Thyroid gland (tissue), 4 donors: ENCODE data around the gene OR51V1.
"Not testable (repeated sequence)": the region's sequence is repeated elsewhere in the genome, so short reads cannot be mapped to it uniquely, and the experiment has no call there.

Experiments used
- POLR2A ChIP-seq, 2 donors: fragments of 450-650 bp; IDR thresholded peaks; one replicate each; pipeline ENCODE4 v1.6.1; 2017; ENCODE audit warnings: antibody characterized with exemption in 2 of 2, mild to moderate bottlenecking in 2 of 2, moderate library complexity in 1 of 2
- TF ChIP-seq, protein P1 (sequence below), 6 experiments: fragments of 200-600 bp in 3 of 6; fragments of 450-650 bp in 3 of 6; sonication (generic) in 3 of 6; IDR thresholded peaks; one replicate each; pipeline ENCODE4 v1.5.1; 2016 to 2019; ENCODE audit warnings: antibody characterized with exemption in 6 of 6, mild to moderate bottlenecking in 2 of 6, inconsistent platforms in 1 of 6, moderate library complexity in 1 of 6

DNA sequence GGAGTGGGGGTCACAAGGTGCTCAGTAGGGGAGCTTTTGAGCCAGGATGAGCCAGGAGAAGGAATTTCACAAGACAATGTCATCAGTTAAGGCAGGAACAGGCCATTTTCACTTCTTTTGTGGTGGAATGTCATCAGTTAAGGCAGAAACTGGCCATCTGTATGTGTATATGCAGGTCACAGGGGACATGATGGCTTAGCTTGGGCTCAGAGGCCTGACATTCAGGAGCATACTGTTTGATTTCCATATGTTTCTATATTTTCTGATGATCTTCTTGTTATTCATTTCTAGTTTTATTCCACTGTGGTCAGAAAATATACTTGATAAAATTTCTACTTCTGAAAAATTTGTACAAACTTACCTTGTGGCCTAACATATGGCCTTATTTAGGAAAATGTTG, 34.6 kb downstream of the OR51V1 start:
- TF ChIP-seq, protein P1, sequence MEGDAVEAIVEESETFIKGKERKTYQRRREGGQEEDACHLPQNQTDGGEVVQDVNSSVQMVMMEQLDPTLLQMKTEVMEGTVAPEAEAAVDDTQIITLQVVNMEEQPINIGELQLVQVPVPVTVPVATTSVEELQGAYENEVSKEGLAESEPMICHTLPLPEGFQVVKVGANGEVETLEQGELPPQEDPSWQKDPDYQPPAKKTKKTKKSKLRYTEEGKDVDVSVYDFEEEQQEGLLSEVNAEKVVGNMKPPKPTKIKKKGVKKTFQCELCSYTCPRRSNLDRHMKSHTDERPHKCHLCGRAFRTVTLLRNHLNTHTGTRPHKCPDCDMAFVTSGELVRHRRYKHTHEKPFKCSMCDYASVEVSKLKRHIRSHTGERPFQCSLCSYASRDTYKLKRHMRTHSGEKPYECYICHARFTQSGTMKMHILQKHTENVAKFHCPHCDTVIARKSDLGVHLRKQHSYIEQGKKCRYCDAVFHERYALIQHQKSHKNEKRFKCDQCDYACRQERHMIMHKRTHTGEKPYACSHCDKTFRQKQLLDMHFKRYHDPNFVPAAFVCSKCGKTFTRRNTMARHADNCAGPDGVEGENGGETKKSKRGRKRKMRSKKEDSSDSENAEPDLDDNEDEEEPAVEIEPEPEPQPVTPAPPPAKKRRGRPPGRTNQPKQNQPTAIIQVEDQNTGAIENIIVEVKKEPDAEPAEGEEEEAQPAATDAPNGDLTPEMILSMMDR (IDR thresholded peaks at IDR 0.05), result not testable (repeated sequence)
- TF ChIP-seq POLR2A (IDR thresholded peaks at IDR 0.05), result not testable (repeated sequence)
